Measurements from ENCODE around the gene OR13C8.

The OR13C8 gene

DNA sequence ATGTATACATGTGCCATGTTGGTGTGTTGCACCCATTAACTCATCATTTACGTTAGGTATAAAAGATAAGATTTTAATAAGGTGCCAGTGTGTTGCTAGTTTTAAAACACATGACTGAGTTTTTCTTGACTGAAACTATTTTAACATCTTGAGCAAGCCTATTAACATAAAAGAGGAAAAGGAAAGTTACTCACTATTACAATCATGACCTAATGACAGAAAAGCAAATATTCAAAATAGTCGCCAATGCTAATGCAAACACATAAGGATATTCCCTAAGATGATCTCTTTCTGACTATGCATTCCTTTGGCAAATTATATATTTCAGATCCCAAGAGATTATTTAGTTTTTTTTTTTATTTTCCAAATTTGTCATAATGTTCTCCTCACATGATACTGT is 42.2 kb downstream of the OR13C8 start:
- DNase-seq (ENCODE audit: low read depth in 2 of 2): no peak

DNA sequence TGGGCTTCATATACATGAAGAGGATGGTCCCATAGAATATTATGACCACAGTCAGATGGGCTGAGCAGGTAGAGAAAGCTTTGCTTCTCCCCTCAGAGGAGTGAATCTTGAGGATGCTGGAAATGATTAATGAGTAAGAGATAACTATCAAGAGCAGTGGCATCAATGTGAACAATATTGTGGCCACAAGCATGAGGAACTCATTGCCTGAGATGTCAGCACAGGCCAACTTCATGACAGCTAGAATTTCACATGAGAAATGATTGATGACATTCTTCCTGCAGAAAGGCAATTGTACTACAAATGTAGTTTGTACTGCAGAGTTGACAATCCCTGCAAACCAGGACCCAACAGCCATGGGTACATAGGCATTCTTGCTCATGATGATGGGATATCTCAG is 48.5 kb downstream of the OR13C8 start:
- no peak for DNase-seq (ENCODE audit: low read depth in 2 of 2)

DNA sequence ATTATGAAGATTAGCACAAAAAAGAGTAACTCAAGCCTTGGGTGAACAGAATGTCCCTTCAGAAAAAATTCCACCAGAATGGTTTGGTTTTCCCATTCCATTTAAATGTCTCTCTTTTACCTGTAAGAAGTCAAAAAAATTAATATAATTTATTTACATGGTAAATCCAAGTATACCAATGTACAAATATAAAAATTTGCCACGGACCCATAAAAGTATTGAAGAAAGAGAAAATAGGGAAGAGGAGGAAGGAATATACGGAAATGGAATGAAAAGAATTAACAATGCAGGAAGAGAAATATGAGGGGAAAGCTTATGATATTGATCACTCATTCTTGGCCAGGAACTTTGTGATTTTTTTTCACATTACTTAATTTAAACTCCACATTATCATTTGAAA is 49.1 kb downstream of the OR13C8 start, which contains the start of gene OR13C9:
TSS of gene OR13C9 (minus strand) at position 101 of the 400 bp plus-strand sequence. CDS start at position 101, 0 bp downstream.
- no peak for DNase-seq (ENCODE audit: low read depth in 2 of 2)
